HG02938 (cell line): ENCODE measurements around the gene PTPN13.

Experiments used
- ATAC-seq: cut with Tn5 transposase; IDR thresholded peaks from one replicate; pipeline ENCODE4 v1.9.1; 2021; ENCODE audit warnings: mild to moderate bottlenecking, moderate library complexity; ENCODE audit not compliant: unreplicated experiment

The PTPN13 gene

DNA sequence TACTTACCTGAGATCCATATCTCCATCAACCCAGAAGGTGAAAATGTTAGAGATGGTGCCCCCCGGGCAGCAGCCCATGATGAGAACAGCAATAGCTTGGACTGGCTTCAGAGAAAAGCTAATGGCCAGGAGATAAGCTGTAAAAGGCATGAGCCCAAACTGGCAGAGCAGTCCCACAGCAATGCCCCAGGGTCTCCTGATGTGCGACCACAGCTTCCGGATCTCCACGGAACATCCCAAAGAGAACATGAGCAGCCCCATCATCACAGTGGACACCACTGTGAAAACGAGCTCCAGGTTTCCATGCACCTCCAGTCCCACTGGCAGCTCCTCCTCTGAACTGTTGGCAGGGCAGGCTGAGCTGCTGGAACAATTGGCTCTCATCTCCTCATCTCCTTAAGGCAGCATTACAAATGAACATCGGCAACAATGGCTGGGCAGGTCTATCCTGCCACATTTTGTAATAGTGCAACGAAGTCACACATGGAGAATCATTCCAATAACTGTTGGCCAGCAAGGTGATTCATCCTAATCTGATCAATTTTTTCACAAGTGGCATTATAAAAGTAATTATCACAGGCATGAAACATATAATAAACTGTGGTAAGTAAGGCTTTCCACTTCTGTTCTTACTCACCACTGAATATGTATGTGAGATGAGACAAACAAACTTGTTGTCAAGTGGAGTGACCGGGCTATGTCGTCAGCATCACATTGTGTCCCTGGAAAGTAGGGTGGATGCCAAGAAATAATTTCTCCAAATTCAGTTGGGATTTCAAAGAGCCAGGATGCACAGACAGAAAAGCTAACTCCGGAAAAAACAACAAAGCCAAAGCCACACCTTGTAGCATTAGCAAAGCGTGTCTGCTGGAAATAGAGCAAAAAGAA, 254.9 kb downstream of the PTPN13 start, which contains the start of gene SLC10A6:
SLC10A6 (minus strand) TSS at position 653 of the 888 bp plus-strand sequence; CDS start at position 384, 269 bp downstream.
- no peak for ATAC-seq

DNA sequence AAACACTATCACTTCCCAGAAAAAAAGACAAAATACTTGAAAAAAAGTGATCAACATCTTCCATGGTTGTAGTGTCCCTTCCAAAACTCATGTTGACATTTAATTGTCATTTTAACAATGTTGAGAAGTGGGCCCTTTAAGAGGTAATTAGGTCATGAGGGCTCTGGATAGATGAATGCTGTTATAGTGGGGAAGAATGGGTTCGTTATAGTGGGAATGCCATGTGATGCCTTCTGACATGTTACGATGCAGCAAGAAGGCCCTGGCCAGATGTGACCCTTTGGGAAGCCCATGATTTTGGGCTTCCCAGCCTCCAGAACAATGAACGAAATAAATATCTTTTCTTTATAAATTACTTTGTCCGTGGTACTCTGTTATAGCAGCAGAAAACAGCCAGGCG, 259.1 kb downstream of the PTPN13 start:
- ATAC-seq: no peak

DNA sequence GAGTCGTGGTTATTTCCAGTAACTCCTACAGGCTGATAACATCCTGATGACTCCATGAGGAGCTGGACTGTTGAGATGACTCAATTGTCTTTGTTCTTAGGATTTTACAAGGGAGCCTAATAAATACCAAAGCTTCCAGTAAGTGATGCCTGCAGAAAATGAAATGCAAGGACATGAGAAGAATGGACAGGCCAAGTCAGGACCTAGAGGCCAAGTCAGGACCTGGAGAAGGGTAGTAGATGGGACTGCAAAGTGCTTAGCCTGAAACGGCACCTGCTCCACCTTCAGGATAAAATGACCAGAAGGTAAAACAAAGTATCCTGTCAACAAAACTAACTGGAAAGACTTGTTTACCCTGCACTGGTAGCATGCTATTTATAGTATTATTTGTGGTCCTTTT, 261.5 kb downstream of the PTPN13 start:
- ATAC-seq: no peak

DNA sequence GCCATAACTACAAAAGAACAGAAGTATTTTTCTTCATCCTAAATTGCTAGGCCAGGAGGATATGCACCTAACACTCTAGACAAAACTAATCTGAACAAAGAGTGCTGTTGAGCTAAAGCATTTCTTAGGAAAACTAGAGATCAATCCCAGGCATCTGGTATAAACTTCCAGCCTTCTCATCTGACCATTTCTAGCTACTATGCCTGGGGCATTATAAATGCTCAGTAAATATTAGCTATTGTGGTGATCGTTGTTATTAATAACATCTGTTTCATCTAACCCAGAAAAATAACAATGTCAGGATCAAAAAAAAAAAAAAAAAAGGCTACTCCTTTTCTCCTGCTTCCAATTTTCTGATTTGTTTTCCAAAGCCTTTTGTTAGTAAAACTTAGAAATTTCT, 262.8 kb downstream of the PTPN13 start:
- ATAC-seq: no peak

DNA sequence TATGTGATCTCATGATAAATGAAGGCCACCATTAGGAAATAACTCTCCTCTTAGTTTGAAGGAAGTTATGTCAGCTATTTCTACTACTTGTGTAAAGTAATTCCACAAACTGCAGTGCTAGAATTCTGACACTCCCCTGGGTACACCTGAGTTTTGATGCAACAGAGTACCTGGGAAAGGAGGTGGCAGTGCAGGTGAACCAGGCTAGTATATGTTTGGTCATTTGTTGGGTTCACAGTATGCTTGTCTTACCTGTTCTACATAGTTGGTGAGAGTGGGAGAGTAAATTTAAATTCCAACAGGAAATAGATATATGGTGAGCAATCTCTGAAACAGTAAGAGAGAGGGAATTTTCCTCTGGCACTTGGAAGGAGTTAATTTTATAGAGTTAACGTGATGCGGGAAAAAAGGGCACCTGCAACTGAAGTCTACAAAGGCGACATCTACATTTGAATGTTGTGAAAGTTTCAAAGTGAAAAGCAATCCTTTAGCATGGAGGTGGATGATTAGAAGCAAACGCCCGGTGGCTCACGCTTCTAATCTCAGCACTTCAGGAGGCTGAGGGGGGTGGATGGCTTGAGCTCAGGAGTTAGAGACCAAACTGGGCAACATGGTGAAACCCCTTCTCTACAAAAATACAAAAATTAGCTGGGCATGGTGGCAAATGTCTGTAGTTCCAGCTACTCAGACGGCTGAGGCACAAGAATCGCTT, 263.4 kb downstream of the PTPN13 start:
- no peak for ATAC-seq
